GM20000 (cell line): Measurements from ENCODE around the gene IFT122.

Experiments used
- DNase-seq: peaks from one replicate; pipeline ENCODE4 v3.0.0; 2012; ENCODE audit warnings: low spot score
- TF ChIP-seq, protein P1 (sequence below): IDR thresholded peaks from 2 replicates; pipeline ENCODE4 v1.5.1; 2012; ENCODE audit warnings: mild to moderate bottlenecking, control low read depth; ENCODE audit errors: extremely low read depth, missing control alignments

Gene IFT122

DNA sequence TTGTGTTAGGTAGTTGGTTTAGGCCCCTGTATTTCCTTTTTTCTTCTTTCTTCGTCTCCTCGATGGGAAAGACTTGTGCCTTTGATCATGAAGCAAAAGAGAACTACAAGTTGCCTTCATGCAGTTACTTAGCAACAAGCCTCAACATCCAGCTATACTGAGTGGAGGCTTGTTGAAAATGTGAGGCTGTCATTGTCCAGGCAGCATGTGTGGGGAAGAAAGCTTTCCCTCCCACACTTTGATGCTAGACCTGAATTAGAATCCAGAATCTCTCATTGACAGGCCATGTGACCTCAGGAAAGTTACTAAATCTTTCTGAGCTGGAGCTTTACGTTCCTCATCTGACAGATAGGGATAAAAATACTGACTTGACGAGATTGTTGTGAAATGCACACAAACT lies 23.7 kb downstream of the IFT122 start:
- DNase-seq: no peak
- TF ChIP-seq, protein P1, sequence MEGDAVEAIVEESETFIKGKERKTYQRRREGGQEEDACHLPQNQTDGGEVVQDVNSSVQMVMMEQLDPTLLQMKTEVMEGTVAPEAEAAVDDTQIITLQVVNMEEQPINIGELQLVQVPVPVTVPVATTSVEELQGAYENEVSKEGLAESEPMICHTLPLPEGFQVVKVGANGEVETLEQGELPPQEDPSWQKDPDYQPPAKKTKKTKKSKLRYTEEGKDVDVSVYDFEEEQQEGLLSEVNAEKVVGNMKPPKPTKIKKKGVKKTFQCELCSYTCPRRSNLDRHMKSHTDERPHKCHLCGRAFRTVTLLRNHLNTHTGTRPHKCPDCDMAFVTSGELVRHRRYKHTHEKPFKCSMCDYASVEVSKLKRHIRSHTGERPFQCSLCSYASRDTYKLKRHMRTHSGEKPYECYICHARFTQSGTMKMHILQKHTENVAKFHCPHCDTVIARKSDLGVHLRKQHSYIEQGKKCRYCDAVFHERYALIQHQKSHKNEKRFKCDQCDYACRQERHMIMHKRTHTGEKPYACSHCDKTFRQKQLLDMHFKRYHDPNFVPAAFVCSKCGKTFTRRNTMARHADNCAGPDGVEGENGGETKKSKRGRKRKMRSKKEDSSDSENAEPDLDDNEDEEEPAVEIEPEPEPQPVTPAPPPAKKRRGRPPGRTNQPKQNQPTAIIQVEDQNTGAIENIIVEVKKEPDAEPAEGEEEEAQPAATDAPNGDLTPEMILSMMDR: no peak

DNA sequence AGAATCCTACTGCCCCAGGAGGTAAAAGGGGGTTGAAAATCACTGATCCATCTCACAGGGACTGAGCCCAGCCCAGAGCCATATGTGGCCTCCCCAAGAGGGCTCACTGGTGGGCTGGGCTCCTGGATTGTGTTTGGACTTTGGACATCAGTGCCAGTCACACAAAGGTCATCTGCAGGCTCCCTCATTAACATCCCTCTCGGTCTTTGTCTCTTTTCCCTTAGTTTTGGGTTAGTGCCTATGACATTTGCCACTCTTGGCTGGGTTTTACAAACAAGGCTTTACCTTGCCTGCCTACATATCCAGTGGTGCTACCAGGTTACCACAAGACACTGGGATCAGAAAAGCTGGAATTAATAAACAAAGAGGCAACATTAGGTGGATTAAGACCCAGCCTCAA lies 27.9 kb downstream of the IFT122 start:
- TF ChIP-seq, protein P1: no peak
- no peak for DNase-seq

DNA sequence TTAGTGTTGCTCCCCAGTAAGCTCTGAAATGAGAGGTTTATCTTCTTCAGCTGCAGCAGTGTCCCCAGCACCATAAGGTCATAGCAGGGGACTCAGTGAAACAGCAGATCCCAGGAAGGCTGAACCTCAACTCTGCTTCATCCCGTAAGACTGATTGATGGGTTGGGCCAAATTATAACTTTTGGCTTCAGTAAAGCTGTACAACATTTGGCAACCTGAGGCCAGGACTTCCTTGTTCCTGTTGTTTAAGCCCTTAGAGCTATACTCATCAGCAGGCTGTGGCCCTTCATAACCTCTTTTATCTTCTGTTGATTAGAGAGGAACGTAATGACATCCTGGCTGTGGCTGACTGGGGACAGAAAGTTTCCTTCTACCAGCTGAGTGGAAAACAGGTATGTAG lies 29.0 kb downstream of the IFT122 start:
- TF ChIP-seq, protein P1: no peak
- DNase-seq: no peak

DNA sequence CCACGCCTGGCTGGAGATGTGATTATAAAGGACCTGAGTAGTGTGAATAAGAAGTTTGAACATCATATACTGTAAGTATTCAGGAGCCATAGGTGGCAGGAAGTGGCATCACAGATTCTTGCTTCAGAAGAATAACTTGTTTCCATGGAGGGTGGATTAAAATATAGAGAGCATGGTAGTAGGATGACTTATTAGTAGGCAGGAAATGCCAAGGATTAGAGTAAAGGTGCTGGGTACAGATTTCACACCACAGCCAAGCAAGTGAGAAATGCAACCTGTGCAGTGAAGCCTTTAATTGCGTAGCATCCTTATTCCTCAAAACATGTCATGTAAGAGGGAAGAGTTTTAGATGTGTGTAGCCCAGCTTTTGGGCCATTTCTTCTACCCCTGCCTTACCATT lies 30.8 kb downstream of the IFT122 start:
- TF ChIP-seq, protein P1: no peak

DNA sequence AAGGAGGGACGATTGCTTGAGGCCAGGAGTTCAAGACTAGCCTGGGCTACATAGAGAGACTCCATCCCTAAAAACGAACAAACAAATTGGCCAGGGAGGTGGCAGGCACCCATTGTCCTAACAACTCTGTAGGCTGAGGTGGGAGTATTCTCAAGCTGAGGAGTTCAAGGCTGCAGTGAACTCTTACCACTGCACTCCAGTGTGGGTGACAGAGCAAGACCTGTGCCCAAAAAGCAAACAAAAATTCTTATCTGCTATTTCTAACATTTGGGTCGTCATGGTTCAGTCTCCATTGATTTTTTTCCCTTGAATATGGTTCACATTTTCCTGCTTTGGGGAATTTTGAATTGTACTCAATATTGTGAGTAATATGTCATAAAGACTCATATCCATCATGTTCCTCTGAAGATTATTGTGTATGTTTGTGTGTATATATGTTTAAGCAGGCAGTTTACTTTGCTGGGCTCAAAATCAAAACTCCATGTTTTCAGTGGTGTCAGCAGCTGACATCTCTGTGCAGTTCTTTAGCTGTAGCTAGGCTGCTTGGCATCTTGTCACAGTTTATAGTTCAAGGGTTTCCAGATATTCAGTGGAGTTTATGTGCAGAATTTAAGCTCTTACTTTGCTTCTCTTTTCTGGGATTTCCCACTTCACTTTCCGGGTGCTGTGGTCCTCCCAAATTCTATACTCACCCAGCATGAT lies 33.2 kb downstream of the IFT122 start:
- no peak for DNase-seq
- TF ChIP-seq, protein P1: no peak

More for the DNA sequence above, 30.8 kb downstream of the IFT122 start:
- no peak for DNase-seq

DNA sequence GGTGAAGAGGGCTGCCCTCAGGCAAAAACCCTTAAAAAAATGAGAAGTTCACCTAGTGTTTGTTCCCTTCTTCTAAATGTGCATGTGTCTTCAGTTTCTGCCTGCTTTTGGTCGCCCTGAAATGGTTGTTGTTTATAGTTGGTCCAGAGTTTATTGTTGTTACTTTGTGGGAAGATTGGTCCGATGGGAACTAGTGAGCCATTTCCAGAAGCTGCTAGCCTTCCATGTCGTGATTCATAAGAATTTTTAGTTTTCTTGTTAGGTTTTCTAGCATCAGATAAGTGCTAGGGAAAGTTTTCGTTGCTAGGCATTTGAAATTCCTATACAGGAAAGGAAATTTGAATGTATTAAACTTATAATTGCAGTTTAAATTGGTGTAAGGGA lies 33.7 kb downstream of the IFT122 start:
- TF ChIP-seq, protein P1: no peak
- no peak for DNase-seq

DNA sequence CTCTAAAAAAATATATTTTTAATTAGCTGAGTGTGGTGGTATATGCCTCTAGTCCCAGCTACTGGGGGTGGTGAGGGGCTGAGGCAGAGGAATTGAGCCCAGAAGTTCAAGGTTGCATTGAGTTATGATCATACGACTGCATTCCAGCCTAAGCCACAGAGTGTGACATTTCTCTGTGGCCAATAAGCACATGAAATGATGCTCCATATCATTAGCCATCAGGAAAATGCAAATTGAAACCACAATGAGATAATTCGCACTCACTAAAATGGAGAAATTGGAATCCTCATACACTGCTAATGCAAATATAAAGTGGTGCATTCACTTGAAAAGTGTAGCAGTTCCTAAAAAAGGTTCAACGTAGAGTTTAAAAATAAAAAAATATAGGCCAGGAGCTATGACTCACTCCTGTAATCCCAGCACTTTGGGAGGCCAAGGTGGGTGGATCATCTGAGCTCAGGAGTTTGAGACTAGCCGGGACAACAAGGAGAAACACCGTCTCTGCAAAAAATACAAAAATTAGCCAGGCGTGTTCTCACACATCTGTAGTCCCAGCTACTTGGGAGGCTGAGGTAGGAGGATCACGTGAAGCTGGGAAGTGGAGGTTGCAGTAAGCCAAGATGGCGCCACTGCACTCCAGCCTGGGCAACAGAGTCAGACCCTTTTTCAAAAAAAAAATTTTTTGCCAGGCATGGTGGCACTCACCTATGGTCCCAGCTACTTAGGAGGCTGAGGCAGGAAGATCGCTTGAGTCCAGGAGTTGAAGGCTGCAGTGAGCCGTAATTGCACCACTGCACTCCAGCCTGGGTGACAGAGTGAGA lies 35.2 kb downstream of the IFT122 start:
- DNase-seq: no peak

More for the DNA sequence above, 35.2 kb downstream of the IFT122 start:
- TF ChIP-seq, protein P1: no peak
